Neuron (in vitro differentiated cells): ENCODE measurements around the gene PHKA1.

ENCODE experiments used
- H2AFZ ChIP-seq: one replicate; pipeline ENCODE4 v1.6.1; 2013; ENCODE audit warnings: low read depth, mild to moderate bottlenecking, inconsistent platforms, low read length, moderate library complexity
- H3K27me3 ChIP-seq: one replicate; pipeline ENCODE4 v1.6.1; 2013; ENCODE audit warnings: low read length; ENCODE audit not compliant: insufficient read depth
- H3K36me3 ChIP-seq: one replicate; pipeline ENCODE4 v1.6.1; 2013; ENCODE audit warnings: low read length; ENCODE audit not compliant: insufficient read depth
- H3K4me1 ChIP-seq: one replicate; pipeline ENCODE4 v1.6.1; 2013; ENCODE audit warnings: low read length; ENCODE audit not compliant: insufficient read depth
- H3K4me3 ChIP-seq: 2 replicates; pipeline ENCODE4 v1.5.1; 2013; ENCODE audit warnings: mild to moderate bottlenecking, low read length, moderate library complexity
- H3K9me3 ChIP-seq: one replicate; pipeline ENCODE4 v1.6.1; 2013; ENCODE audit warnings: low read length

The PHKA1 gene

GRCh38 chrX:72652082-72652481, 62.0 kb downstream of the PHKA1 start:
- Histone ChIP-seq H3K27me3 (no peaks in the 10 kb centered on the region), H3K4me1 (no peaks in the 10 kb centered on the region), H3K36me3 (no peaks in the 10 kb centered on the region), H3K9me3 (no peaks in the 10 kb centered on the region), H3K4me3 (no peak overlapping the region), H2AFZ (no peak overlapping the region)

GRCh38 chrX:72644946-72645345, 69.2 kb downstream of the PHKA1 start:
- no peaks in the 10 kb centered on the region for H3K36me3 ChIP-seq
- no peaks in the 10 kb centered on the region for H3K4me1 ChIP-seq
- no peaks in the 10 kb centered on the region for H3K9me3 ChIP-seq
- H3K4me3 ChIP-seq = no peak overlapping the region
- no peak overlapping the region for H2AFZ ChIP-seq
- H3K27me3 ChIP-seq = no peaks in the 10 kb centered on the region

GRCh38 chrX:72641611-72642010, 72.5 kb downstream of the PHKA1 start:
- H3K4me3 ChIP-seq = no peak overlapping the region
- H2AFZ ChIP-seq = no peak overlapping the region
- no peaks in the 10 kb centered on the region for H3K27me3 ChIP-seq
- H3K9me3 ChIP-seq = no peaks in the 10 kb centered on the region
- no peaks in the 10 kb centered on the region for H3K36me3 ChIP-seq
- H3K4me1 ChIP-seq = no peaks in the 10 kb centered on the region

GRCh38 chrX:72635930-72636329, 78.2 kb downstream of the PHKA1 start:
- H2AFZ ChIP-seq = no peak overlapping the region

GRCh38 chrX:72634331-72634730, 79.8 kb downstream of the PHKA1 start:
- H3K9me3 ChIP-seq = no peaks in the 10 kb centered on the region
- H2AFZ ChIP-seq = no peak overlapping the region
- no peaks in the 10 kb centered on the region for H3K36me3 ChIP-seq
- no peak overlapping the region for H3K4me3 ChIP-seq
- H3K27me3 ChIP-seq = no peaks in the 10 kb centered on the region
- no peaks in the 10 kb centered on the region for H3K4me1 ChIP-seq

More at GRCh38 chrX:72635930-72636329, 78.2 kb downstream of the PHKA1 start:
- Histone ChIP-seq H3K4me1 (no peaks in the 10 kb centered on the region), H3K36me3 (no peaks in the 10 kb centered on the region), H3K9me3 (no peaks in the 10 kb centered on the region), H3K4me3 (no peak overlapping the region), H3K27me3 (no peaks in the 10 kb centered on the region)

GRCh38 chrX:72630185-72630584, 83.9 kb downstream of the PHKA1 start:
- Histone ChIP-seq H3K9me3 (no peaks in the 10 kb centered on the region), H3K36me3 (no peaks in the 10 kb centered on the region), H3K27me3 (no peaks in the 10 kb centered on the region), H3K4me3 (no peak overlapping the region), H2AFZ (no peak overlapping the region), H3K4me1 (no peaks in the 10 kb centered on the region)

- Histone ChIP-seq H3K27me3 (no peaks in the 10 kb centered on the region), H3K4me3 (no peak overlapping the region), H3K36me3 (no peaks in the 10 kb centered on the region), H3K9me3 (no peaks in the 10 kb centered on the region), H2AFZ (no peak overlapping the region), H3K4me1 (no peaks in the 10 kb centered on the region)
Measured at GRCh38 chrX:72624194-72624593, 89.9 kb downstream of the PHKA1 start.

GRCh38 chrX:72621625-72622485, 92.3 kb downstream of the PHKA1 start:
- no peaks in the 10 kb centered on the region for H3K36me3 ChIP-seq
- H3K4me3 ChIP-seq = no peak overlapping the region
- H3K9me3 ChIP-seq = no peaks in the 10 kb centered on the region
- H3K27me3 ChIP-seq = peaks cover 3% of the 10 kb centered on the region
- no peak overlapping the region for H2AFZ ChIP-seq
- H3K4me1 ChIP-seq = no peaks in the 10 kb centered on the region

- no peaks in the 10 kb centered on the region for H3K9me3 ChIP-seq
- no peak overlapping the region for H2AFZ ChIP-seq
- H3K4me1 ChIP-seq = no peaks in the 10 kb centered on the region
Measured at GRCh38 chrX:72621163-72621562, 92.9 kb downstream of the PHKA1 start.

GRCh38 chrX:72620550-72621145, 93.5 kb downstream of the PHKA1 start:
- Histone ChIP-seq H3K4me1 (no peaks in the 10 kb centered on the region), H3K4me3 (no peak overlapping the region), H3K9me3 (no peaks in the 10 kb centered on the region), H2AFZ (no peak overlapping the region), H3K36me3 (no peaks in the 10 kb centered on the region), H3K27me3 (peaks cover 3% of the 10 kb centered on the region)

More at GRCh38 chrX:72621163-72621562, 92.9 kb downstream of the PHKA1 start:
- Histone ChIP-seq H3K36me3 (no peaks in the 10 kb centered on the region), H3K4me3 (no peak overlapping the region), H3K27me3 (peaks cover 3% of the 10 kb centered on the region)

GRCh38 chrX:72609313-72609712, 104.8 kb downstream of the PHKA1 start:
- no peak overlapping the region for H2AFZ ChIP-seq
- no peaks in the 10 kb centered on the region for H3K9me3 ChIP-seq
- H3K4me1 ChIP-seq = no peaks in the 10 kb centered on the region
- no peak overlapping the region for H3K4me3 ChIP-seq
- H3K36me3 ChIP-seq = no peaks in the 10 kb centered on the region
- no peaks in the 10 kb centered on the region for H3K27me3 ChIP-seq

GRCh38 chrX:72604705-72605104, 109.4 kb downstream of the PHKA1 start:
- H3K27me3 ChIP-seq = no peaks in the 10 kb centered on the region
- H2AFZ ChIP-seq = no peak overlapping the region
- H3K9me3 ChIP-seq = no peaks in the 10 kb centered on the region
- H3K36me3 ChIP-seq = no peaks in the 10 kb centered on the region
- H3K4me3 ChIP-seq = no peak overlapping the region
- no peaks in the 10 kb centered on the region for H3K4me1 ChIP-seq

- no peaks in the 10 kb centered on the region for H3K27me3 ChIP-seq
- H3K9me3 ChIP-seq = no peaks in the 10 kb centered on the region
- no peak overlapping the region for H3K4me3 ChIP-seq
- H2AFZ ChIP-seq = no peak overlapping the region
- H3K4me1 ChIP-seq = no peaks in the 10 kb centered on the region
- H3K36me3 ChIP-seq = no peaks in the 10 kb centered on the region
Measured at GRCh38 chrX:72604112-72604511, 110.0 kb downstream of the PHKA1 start.
